AG10803 (cell line): ENCODE measurements around the gene HDAC11.

ENCODE experiments used
- DNase-seq: peaks from one replicate; pipeline ENCODE4 v3.0.0; 2010; ENCODE audit warnings: low read depth
- H3K4me3 ChIP-seq: 2 replicates; pipeline ENCODE4 v1.5.1; 2011; ENCODE audit warnings: mild to moderate bottlenecking, low read length, control low read depth
- TF ChIP-seq, protein P1 (sequence below): conservative IDR thresholded peaks from 2 replicates; pipeline ENCODE4 v1.5.1; 2011; ENCODE audit warnings: mild to moderate bottlenecking, low read length, control low read depth, inconsistent platforms

The HDAC11 gene

DNA sequence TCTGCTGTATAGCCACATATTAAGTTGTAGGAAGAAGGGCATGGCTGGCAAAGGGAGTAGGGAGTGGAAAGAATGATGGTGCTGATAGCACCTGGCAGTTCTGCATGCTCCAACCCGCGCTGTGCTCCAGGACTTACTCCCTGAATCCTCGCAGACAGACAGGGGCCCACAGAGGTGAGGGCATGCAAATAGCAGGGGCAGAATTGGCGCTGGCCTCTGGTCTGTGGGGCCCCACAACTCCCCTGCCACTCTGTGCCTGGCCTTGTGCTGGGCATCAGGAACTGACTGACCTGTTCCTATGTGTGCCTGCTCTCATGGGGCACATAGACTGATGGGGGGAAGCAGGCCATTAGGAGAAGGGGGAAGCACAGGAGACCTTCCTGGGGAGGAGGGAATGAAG lies 20.9 kb downstream of the HDAC11 start:
- TF ChIP-seq, protein P1, sequence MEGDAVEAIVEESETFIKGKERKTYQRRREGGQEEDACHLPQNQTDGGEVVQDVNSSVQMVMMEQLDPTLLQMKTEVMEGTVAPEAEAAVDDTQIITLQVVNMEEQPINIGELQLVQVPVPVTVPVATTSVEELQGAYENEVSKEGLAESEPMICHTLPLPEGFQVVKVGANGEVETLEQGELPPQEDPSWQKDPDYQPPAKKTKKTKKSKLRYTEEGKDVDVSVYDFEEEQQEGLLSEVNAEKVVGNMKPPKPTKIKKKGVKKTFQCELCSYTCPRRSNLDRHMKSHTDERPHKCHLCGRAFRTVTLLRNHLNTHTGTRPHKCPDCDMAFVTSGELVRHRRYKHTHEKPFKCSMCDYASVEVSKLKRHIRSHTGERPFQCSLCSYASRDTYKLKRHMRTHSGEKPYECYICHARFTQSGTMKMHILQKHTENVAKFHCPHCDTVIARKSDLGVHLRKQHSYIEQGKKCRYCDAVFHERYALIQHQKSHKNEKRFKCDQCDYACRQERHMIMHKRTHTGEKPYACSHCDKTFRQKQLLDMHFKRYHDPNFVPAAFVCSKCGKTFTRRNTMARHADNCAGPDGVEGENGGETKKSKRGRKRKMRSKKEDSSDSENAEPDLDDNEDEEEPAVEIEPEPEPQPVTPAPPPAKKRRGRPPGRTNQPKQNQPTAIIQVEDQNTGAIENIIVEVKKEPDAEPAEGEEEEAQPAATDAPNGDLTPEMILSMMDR = no peak
- no peak for DNase-seq
- no peak overlapping the region for H3K4me3 ChIP-seq

DNA sequence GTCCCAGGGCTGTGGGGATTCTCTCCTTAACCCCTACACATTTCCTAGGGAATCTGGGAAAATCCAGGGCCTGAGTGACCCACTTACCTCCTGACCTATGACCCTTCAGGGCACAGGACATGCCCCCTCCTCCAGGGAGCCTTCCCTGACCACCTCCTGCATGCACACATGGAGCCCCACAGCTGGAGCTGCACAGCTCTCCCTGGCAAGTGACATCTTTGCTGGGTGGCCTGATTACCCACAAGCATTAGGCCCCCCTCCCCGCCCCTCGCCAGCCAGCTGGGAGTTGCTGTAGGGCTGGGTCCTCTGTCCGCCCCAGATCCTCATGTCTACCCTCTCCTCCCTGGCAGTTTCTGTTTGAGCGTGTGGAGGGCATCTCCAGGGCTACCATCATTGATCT lies 21.4 kb downstream of the HDAC11 start:
- TF ChIP-seq, protein P1 = no peak
- no peak overlapping the region for H3K4me3 ChIP-seq
- DNase-seq = no peak

DNA sequence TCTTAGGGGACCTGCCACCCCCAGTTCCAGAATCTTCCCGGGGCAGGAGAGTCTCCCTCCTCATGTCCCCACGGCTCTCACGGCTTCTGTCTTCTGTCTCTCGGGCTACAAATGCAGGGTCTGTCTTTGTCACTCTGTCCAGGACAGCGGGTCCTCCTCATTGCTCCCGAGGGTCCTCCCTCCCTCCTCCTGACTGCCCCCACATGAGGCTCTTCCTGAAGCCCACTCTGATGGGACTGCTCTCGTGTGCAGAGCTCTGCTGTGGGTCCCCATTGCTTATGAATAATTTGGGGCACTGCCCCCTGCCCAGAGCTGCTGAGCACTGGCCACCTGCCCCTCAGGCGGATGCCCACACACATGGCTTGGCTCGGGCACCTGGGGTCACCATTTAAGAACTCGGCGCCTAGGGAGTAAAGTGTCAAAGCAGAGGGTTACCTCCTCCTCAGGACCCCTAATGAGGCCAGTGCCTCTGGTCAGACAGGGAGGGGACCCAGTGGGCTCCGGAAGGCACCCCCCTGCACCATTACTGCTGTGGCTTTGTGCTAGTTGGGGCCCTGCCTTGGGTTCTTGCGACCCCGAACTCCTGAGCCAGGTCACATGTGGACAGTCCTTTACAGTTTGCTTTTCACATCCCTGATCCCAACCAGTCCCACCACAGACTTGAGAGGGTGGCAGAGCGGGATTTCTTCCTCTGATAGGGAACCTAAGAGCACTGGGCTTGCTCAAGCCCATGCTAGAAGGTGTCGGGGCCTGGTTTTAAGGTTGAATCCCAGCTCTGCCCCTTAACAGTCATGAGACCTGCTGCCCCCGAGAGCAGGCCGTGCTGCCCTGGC lies 22.1 kb downstream of the HDAC11 start:
- DNase-seq = no peak

DNA sequence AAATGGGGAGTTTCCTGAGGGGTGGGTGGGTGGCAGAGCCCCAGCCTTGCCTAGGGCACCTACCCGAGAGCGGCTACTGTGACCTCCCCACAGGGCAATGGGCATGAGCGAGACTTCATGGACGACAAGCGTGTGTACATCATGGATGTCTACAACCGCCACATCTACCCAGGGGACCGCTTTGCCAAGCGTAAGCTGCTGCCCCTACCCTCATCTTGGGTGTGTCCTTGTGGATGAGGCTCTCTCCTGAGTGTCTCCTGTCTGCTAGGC lies 22.6 kb downstream of the HDAC11 start:
- no peak for DNase-seq
- TF ChIP-seq, protein P1 = no peak
- H3K4me3 ChIP-seq = no peak overlapping the region

More for the DNA sequence above, 22.1 kb downstream of the HDAC11 start:
- TF ChIP-seq, protein P1 = no peak
- H3K4me3 ChIP-seq = no peak overlapping the region

DNA sequence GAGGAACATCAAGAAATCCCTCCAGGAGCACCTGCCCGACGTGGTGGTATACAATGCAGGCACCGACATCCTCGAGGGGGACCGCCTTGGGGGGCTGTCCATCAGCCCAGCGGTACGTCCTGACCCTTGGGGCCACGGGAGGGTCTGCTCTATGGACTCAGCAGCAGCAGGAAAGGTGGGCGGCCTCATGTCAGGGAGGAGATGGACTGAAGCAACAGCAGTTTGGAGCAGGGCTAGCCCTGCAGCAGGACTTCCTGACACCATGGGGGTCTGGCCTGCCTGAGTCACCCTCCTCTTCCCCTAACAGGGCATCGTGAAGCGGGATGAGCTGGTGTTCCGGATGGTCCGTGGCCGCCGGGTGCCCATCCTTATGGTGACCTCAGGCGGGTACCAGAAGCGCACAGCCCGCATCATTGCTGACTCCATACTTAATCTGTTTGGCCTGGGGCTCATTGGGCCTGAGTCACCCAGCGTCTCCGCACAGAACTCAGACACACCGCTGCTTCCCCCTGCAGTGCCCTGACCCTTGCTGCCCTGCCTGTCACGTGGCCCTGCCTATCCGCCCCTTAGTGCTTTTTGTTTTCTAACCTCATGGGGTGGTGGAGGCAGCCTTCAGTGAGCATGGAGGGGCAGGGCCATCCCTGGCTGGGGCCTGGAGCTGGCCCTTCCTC lies 24.2 kb downstream of the HDAC11 start:
- no peak for DNase-seq
- H3K4me3 ChIP-seq = no peak overlapping the region

DNA sequence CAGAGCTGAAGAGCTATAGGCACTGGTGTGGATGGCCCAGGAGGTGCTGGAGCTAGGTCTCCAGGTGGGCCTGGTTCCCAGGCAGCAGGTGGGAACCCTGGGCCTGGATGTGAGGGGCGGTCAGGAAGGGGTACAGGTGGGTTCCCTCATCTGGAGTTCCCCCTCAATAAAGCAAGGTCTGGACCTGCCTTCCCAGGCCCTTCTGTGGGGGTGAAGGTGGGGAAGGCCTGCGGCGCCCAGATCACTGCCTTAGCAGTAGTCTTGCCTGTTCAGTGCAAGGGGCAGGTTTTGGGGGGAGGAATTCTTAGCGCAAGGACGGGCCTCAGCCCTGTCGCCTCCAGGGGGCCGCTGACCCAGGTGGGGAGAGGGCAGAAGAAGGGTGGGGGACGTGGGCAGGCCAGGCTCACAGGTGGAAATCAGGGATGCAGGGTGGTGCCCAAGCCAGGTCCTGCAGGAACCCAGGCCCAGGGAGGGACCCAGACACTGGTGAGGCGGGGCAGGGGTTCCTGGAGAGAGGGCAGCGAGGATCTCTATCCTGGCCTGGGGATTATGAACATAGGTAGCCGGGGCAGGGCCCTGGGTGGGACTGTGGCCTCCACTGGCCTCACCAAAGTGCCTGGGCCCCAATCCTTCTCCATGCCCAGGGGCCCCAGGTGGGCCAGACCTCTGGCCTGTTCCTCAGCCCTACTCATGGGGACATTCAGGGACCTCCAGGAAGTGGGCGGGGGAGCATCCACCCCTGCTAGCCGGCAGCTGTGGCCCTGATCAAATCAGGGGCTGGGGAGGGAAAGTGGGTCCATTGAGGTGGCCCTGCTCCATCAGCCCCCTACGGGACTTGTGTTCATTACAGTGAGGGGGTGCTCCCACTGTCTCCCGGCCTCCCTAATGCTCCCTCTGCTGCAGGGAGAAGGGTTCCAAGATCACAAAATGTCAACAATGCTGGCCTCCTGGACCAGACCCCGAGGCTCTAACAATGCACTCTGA lies 25.3 kb downstream of the HDAC11 start:
- TF ChIP-seq, protein P1 = no peak
- H3K4me3 ChIP-seq = no peak overlapping the region

More for the DNA sequence above, 24.2 kb downstream of the HDAC11 start:
- TF ChIP-seq, protein P1 = no peak

More for the DNA sequence above, 25.3 kb downstream of the HDAC11 start:
- DNase-seq = no peak
